ENCODE results near the gene IRF1. TPM values are rescaled to one million over a fixed set of nuclear protein-coding genes. Genes with fewer than 3 reads are reported as not detected.

The IRF1 gene
- total RNA-seq, 1 donor from 2014 or later = 12.6 TPM

DNA sequence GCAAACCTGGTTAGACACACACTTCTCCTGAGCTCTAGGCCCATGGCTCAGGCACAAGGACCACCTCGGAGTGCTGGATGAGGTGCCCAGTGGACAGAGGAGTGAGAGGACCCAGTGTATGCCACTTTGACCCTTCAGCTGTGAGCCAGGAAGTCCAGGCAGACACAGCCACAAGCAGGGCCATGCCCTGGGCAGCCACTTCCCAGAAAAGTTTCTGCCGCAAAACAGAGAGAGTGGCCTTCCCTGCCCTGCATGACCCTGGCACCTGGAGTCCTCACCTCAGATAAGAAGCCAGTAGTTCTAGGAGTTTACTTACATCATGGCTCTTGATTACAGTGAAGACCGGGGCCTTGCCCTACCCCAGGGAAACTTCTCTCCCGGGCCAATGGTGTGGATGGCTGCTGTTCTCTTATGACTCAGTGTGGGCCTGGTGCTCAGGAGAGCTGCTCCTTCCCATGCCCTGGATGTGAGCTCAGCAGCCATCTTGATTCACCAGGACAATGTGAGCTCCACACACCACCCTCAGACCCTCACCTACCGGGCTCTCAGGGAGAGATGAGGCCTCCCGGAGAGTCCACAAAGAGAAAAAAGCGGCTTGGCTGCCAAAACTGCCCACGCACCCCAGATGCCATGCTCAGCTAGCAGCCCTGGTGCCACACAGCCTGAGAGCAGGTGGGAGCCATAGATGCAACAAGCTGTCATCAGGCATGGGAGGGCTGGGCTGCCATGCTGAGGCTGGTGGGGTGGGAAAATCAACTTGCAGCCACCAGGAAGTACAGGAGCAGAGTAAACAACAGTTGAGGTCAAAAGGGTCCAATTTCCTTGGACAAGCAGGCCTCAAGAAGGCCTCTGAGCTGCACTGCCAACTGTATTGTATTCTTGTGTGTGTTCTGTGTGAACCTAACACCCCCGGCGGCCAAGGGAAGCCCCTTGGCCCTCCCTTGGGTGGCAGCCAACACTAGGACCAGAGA is 11.7 kb upstream of the IRF1 start:
- no peak for DNase-seq
- intact Hi-C loops (cut with micrococcal nuclease) = loop anchor here (2.0 kb wide), 1 partner anchor 115 kb away; no protein-coding TSS in a partner anchor

DNA sequence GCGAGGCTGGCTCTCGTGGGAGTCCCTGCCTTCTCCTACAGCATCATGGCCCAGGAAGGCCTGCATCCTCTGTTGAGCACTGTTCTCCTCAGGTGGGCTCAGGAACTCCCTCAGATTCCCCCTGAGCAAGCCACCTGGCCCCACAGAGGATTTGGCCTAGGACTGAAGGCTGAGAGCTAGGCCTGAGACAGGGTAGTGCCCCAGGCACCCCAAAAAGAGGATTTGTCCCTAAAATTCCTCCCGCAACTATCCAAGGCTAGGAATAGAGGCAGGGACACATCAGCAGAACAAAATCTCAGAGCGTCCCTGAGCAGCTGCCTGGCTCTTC is 11.0 kb upstream of the IRF1 start:
- ATAC-seq (no peak), DNase-seq (no peak)
- intact Hi-C loops (cut with micrococcal nuclease) = loop anchor here (2.0 kb wide), 1 partner anchor 115 kb away; no protein-coding TSS in a partner anchor

More for the DNA sequence above, 11.7 kb upstream of the IRF1 start:
- no peak for ATAC-seq

DNA sequence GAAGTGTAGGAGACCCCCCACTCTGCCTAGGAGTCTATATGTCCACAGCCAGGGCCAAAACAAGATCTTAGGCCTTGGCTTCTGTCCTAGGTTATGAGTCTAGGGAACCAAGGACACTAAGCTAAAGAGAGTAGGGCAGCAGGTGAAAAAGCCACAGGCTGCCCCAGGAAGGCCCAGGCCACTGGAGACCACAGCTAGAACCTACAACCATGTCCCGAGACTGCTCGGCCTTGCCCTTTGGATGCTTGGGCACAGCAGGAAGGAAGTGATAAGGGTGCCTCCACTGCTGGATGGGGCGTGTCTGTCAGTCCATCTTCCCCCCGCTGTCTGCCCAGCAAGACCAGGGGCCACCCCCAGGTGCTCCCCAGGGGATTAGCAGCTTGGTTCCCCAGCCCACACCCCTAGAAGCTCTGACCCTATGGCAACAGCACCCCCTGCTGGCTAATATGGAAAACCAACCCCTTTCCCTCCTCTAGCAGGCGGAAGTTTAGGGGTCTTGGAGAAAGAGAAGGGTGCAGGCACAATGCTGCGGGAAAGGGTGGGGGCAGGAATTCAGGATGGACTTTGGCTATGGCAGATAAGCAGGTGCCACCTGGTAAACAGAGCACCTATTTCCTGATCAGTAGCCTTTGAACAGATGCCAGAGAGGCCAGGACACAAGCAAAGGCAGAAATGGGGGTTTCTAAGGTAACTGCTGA is 10.5 kb upstream of the IRF1 start:
- intact Hi-C loops (cut with micrococcal nuclease) = loop anchor here (2.0 kb wide), 1 partner anchor 114 kb away; no protein-coding TSS in a partner anchor
- peak; percentile 17 for ATAC-seq
- DNase-seq = peak; percentile 60

DNA sequence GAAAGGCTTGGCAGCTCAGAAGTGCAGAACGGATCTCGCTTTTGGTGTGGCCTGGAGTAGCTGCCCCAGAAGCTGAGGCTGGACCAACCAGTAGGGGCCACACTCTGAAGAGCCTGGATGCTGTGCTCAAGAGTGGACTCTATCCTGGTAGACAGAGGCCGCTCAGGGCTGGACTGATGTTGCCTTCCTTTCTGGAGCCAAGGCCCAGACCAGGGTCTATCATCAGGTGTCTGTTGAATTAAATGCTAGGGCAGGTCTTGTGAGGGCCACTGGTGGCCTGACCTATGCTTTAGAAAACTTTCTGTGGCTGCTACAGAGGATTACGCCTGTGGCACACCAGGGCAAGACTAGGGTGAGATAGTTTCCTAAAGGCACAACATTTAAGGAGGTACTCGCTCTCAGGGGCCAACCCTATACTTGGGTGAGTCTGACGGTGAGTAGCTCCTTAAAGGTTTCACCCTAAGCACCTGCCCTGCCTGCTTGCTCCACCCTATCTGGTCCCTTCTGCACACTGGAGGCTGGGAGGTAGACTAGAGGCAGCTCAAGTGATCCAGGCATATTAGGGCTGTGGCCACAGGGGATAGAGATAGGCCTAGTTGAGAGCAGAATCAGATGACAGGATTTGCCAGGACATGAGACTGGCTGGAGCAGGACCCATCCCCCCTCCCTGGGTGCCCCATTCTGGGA is 9.8 kb upstream of the IRF1 start:
- DNase-seq (no peak), ATAC-seq (no peak)
- intact Hi-C loops (cut with micrococcal nuclease) = loop anchor here (2.0 kb wide), 1 partner anchor 114 kb away; no protein-coding TSS in a partner anchor

DNA sequence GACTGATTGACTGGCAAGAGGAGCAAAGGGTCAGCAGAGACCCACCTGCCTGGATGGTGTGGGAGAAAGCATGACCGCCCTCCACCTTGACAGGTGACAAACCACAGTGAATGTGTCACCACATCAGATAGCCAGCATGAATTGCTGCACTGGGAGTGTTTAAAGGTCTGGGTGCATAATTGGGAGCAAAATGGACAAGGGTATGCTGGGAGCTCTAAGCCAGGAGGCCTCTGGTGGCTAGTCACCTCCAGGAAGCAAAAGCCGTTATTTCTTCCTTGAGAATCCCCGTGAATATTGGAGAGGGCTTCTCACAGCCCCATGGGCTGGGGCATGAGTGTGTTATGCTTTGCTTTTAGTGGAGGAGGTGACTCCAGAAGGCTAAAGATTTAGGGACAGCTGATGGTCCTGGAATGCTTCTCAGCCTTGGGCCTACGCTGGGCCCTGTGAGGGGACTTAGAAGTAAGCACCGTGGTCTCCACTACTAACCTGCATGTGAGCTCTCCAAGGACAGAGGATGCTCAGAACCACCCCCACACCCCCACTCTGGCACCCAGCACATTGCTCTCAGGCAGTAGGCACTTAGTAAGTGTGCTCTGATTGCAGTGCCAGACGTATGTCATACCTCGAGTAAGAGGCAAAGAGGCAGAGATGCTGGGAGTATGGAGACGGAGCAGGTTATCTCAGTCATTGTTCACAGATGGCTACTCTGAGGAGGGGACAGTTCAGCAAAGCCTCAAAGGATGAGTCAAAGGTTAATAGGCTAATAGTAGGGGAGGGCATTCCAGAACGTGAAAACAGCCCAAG is 9.1 kb upstream of the IRF1 start:
- intact Hi-C loops (cut with micrococcal nuclease) = loop anchor here (2.0 to 10.0 kb wide), 2 partner anchors 85 to 113 kb away; no protein-coding TSS in a partner anchor
- ATAC-seq (no peak), DNase-seq (no peak)

DNA sequence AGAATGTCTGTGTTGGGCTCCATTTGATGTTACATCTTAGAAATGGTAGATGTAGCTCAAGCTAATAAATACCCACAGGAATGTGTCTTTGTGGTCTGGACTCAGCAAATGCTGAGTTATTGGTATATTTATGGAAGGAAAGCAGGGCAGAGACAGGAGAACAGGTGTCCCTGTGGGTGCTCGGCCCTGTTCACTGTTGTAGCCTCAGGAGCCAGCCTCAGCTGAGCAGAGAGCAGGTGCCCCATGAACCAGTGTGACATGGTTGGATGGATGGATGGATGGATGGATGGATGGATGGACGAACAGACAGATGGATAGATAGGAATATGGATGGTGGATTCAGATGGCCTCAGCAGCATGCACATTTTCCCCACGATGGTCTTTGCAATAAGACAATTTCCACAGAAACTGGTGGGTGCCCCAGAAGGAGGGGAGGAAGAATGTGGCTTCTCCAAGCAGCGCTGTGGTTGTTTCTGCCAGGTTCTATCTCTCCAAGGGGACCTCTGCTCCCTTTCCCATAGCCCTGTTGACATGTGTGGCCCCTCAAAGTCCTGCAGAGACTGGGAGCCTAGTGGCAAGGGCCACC is 8.2 kb upstream of the IRF1 start:
- DNase-seq (no peak), ATAC-seq (no peak)
- intact Hi-C loops (cut with micrococcal nuclease) = loop anchor here (10.0 kb wide), 1 partner anchor 84 kb away; no protein-coding TSS in a partner anchor

DNA sequence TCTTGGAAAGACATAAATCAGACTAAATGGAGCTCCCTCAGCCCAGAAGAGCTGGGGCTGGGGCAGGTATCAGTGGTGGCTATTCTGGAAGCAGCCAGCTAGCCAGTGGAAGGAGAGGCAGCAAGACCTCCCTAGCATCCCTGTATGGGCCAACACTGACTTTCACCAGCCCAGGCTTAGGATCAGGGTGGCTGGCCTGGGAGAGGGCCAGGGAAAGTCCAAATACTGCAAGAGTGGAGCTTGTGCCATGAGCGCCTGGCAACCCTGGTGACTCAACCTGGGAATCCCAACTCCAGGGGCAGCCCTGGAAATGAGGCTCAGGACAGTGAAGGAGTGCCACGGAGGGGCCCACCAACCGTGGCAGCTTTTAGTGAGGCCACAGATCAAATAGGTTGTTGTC is 7.6 kb upstream of the IRF1 start:
- DNase-seq (no peak), ATAC-seq (no peak)
- intact Hi-C loops (cut with micrococcal nuclease) = loop anchor here (10.0 kb wide), 1 partner anchor 83 kb away; no protein-coding TSS in a partner anchor

DNA sequence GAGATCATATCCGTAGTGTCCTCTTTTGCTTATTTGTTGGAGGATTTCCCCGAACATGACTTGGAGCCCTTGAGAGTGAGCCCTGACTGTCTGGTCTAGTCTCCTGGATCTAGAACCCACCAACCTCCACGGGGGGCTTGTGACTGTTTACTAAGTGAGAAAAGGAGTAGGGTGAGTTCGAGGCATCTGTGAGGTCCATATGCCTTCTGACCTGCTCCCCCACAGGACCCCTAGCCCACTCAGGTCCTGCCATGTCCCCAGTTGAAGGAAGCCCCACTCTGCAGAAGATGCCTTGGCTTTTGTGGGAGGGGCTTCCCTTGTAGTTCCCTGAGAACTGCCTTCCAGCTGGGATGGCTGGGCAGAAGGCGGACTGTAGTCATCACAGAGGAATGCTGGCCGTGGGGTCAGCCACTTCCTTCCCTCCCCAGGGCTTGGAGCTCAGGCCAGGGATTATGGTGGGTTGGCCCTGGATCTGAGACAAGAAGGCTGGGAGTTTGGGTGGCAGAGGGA is 7.0 kb upstream of the IRF1 start:
- ATAC-seq (peak; percentile 28), DNase-seq (peak; percentile 79)
- intact Hi-C loops (cut with micrococcal nuclease) = loop anchor here (10.0 kb wide), 1 partner anchor 83 kb away; no protein-coding TSS in a partner anchor

DNA sequence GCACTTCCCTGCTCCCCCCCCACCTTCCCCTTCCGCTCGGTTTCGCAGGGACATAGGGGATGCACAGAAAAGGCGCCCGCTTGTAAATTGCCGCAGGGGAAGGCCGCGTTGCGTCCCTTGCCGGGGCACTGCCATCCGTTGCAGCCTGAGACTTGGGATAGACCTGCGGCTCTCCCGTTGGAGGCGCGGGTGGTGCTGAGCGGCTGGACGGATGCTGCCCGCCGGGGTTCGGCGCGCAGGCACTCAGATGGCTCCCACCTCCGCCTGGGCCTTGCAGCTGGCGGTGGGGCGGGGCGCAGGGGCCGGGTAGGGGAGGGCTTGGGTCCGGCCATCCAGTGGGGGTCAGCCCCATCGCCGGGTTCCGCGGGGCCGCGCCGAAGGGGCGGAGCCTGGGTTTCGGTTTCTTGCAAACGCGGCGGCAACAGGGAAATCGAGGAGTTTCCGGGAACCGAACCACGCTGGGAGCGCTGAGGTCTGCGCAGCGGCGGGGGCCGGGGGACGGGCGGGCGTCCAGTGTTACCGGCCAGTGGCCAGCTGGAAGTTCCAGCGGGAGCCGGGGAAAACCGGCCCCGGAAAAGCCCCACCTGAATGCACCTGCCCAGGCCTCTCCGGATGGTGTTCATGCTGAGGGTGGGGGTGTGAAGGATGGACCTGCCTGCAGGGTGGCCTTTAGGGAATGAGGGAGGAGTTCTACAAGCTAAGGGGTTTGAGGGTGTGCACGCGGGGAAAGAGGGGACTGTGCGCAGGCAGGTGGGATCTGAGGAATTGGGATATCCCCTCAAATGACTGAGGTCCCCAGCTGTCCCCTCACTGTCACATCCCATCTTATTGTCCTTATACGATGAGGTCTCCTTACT is 6.3 kb upstream of the IRF1 start:
- intact Hi-C loops (cut with micrococcal nuclease) = loop anchor here (10.0 kb wide), 1 partner anchor 82 kb away; no protein-coding TSS in a partner anchor
- peak; percentile 94 for DNase-seq
- ATAC-seq = peak; percentile 74

DNA sequence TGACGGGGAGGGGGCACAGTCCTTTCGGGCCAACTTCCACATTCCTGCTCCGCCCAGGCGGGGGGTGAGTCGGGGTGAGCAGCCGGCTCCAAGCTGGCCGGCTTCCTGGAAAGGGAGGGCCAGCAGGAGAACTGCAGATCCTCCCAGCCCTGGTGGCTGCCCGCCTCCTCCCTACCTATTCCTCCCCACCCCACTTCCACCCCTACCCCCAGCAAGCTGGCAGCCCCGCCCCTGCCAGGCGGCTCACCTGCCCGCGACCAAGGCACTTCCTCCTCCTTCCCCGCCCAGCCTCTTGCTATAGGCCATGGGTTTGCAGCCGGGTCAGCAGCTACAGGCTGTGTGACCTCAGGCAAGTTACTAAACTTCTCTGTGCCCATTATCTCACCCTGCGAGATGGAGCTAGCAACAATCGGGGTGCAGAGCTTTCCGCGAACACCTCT is 5.6 kb upstream of the IRF1 start:
- peak; percentile 92 for DNase-seq
- intact Hi-C loops (cut with micrococcal nuclease) = loop anchor here (10.0 kb wide), 1 partner anchor 81 kb away; no protein-coding TSS in a partner anchor
- peak; percentile 83 for ATAC-seq

DNA sequence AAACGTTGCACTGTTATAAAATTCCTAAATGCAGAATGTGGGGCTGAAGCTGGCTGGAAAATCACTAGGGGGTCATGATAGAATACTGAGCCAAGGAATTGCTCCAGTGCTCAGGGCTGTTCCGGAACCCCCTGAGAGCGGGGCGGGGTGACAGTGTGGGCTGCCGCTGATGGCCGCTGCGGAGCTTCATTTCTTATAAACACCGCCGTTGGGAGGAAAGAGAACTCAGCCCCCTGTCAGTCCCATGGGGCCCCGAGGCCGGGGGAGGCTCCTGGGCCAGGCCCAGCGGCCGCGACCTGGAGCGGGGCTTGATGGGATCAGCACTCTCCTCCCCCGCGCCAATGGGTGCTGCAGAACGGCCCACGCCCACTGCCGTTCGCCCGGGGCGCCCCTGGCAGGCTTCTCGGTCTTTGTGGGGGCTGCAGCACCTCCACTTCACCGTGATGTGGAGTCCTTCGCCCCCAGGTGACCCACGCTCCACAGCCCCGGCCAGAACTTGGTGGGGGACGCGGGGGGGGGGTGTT is 5.2 kb upstream of the IRF1 start:
- DNase-seq (peak; percentile 94), ATAC-seq (peak; percentile 74)
- intact Hi-C loops (cut with micrococcal nuclease) = loop anchor here (10.0 kb wide), 1 partner anchor 81 kb away; no protein-coding TSS in a partner anchor

DNA sequence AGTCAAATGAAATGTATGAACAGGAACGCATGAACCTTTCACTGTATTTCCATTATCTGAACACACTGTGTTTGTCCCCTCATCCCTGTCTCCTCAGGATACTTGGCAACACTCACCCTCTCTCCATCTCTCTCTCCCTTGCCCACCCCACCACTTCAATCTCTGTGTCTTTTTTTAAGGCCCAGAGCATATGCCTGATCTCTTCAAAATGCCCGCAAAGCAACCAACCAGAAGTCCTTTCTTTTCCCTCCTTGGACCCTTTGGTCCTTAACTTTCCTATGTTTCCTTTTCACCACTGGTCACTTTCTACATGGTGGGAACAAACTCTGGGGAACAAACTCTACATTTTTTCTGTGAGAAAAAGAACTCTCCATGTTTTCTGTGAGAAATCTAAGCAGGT is 3.2 kb upstream of the IRF1 start:
- DNase-seq = no peak
- intact Hi-C loops (cut with micrococcal nuclease) = loop anchor here (10.0 kb wide), 1 partner anchor 79 kb away; no protein-coding TSS in a partner anchor
- ATAC-seq = no peak

DNA sequence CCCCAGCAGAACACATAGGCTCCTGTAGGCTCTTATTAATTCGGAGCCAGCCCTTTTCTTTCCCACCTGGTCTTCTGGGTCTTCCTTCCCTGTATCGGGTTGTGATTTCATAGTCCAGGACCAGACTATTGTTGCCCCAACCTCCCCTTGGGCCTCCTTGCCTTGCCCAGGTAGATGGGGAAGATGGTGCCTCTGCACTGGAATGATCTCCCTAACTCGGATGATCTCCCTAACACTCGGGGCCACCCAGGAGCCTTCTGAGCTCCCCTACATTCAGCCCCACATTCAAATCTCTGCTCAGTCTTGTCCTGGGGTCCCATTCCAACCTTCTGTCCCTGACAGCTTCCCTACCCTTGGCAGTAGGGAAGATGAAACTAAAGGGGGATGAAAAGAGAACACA is 2.7 kb upstream of the IRF1 start:
- DNase-seq (no peak), ATAC-seq (no peak)
- intact Hi-C loops (cut with micrococcal nuclease) = loop anchor here (10.0 kb wide), 1 partner anchor 78 kb away; no protein-coding TSS in a partner anchor

DNA sequence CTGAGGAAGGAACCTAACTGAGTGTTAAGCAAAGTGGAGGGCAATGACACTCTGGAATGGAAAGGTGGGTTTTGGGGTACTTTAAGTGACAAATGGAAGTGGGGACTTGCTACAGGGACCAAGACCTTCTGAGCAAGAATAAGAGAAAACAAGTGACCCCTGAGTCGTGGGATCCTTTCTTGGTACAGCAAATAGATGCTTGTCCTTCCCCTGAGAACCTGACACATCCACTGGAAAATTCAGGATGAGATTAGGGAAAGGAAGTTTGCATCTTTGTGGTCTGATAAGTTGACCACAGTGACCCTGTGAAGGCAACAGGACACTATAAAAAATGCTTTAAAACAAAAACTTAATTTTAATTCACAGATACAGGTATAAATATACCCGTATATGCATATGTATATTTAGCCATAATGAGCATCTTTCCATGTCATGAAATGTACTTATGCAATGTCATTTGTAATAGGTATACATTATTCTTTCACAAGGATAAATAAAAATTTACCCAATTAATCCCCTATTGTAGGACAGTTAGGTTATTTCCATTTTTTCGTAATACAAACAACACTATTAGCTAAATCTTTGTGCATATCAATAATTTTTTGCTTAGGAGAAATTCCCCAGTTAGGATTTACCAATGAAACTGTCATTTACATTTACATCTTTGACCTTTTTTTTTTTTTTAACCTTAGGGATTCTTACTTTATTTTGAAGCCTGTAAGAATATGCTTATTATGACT is 2.0 kb upstream of the IRF1 start:
- ATAC-seq = no peak
- intact Hi-C loops (cut with micrococcal nuclease) = loop anchor here (10.0 kb wide), 1 partner anchor 78 kb away; no protein-coding TSS in a partner anchor
- DNase-seq = no peak
